ENCODE results near the gene TVP23C.
A peak's percentile ranks its signal among the peaks of the same experiment; 100 is the strongest.

Gene TVP23C

GRCh38 chr17:15465045-15465701 is 98.1 kb downstream of the TVP23C start:
- no peak for DNase-seq (ENCODE audit: low read depth in 2 of 2)

- DNase-seq (ENCODE audit: low read depth in 2 of 2): no peak
These were observed 98.9 kb downstream of the TVP23C start for GRCh38 chr17:15464231-15464985.

- DNase-seq (ENCODE audit: low read depth in 2 of 2): no peak
These were observed 100.1 kb downstream of the TVP23C start for GRCh38 chr17:15462976-15463772.

GRCh38 chr17:15457723-15458094 is 105.6 kb downstream of the TVP23C start:
- no peak for DNase-seq (ENCODE audit: low read depth in 2 of 2)

GRCh38 chr17:15456972-15457722 is 106.1 kb downstream of the TVP23C start:
- peak; percentile 92 to 94 for DNase-seq (ENCODE audit: low read depth in 2 of 2)

GRCh38 chr17:15456496-15456895 is 106.8 kb downstream of the TVP23C start:
- DNase-seq (ENCODE audit: low read depth in 2 of 2): no peak

- no peak for DNase-seq (ENCODE audit: low read depth in 2 of 2)
These were observed 108.9 kb downstream of the TVP23C start for GRCh38 chr17:15454346-15454745.

- DNase-seq (ENCODE audit: low read depth in 2 of 2): no peak
These were observed 109.5 kb downstream of the TVP23C start for GRCh38 chr17:15453782-15454181.

GRCh38 chr17:15453246-15453645 is 110.0 kb downstream of the TVP23C start:
- DNase-seq (ENCODE audit: low read depth in 2 of 2): no peak

GRCh38 chr17:15452746-15453145 is 110.5 kb downstream of the TVP23C start:
- DNase-seq (ENCODE audit: low read depth in 2 of 2): no peak
